ENCODE measurements around the gene MRPL10. TPM values are rescaled to one million over a fixed set of nuclear protein-coding genes. Genes with fewer than 3 reads are reported as not detected.
A peak's percentile ranks its signal among the peaks of the same experiment; 100 is the strongest.

Gene MRPL10
- total RNA-seq, 1 donor from 2014 or later, result 36.4 TPM

- Mint-ChIP-seq H3K36me3 (ENCODE audit: low read depth) (no peaks in the 10 kb centered on the region), H3K4me3 (no peak overlapping the region), H3K27ac (no peak overlapping the region), H3K4me1 (peaks cover 9% of the 10 kb centered on the region), H3K9me3 (no peaks in the 10 kb centered on the region), H3K27me3 (peaks cover 56% of the 10 kb centered on the region)
- DNase-seq (no peak), ATAC-seq (ENCODE audit: low read depth) (peak; percentile 65)
- CTCF ChIA-PET, result interaction anchor here (1.0 kb wide), 1 partner anchor 17 kb away, joined by 4 read pairs; no protein-coding TSS in a partner anchor
- POLR2A ChIA-PET, result interaction anchor here (0.6 to 0.9 kb wide), 2 partner anchors 23 to 242 kb away, joined by 4 to 5 read pairs; no protein-coding TSS in a partner anchor
- TF ChIP-seq CTCF (IDR thresholded peaks at IDR 0.05), result no peak
- intact Hi-C loops (cut with micrococcal nuclease), result no loop called here
These were observed 40.8 kb upstream of the MRPL10 start for GRCh38 chr17:47872019-47872650.

- ATAC-seq (ENCODE audit: low read depth) (no peak), DNase-seq (no peak)
- H3K27me3 Mint-ChIP-seq, result peaks cover 62% of the 10 kb centered on the region
- ChIA-PET POLR2A (interaction anchor here (0.9 kb wide), 1 partner anchor 24 kb away, joined by 4 read pairs; no protein-coding TSS in a partner anchor), CTCF (no interaction called here)
- intact Hi-C loops (cut with micrococcal nuclease), result no loop called here
- H3K9me3 Mint-ChIP-seq, result no peaks in the 10 kb centered on the region
- peaks cover 9% of the 10 kb centered on the region for H3K4me1 Mint-ChIP-seq
- H3K27ac Mint-ChIP-seq, result no peak overlapping the region
- no peaks in the 10 kb centered on the region for H3K36me3 Mint-ChIP-seq (ENCODE audit: low read depth)
- H3K4me3 Mint-ChIP-seq, result no peak overlapping the region
- no peak for TF ChIP-seq CTCF (IDR thresholded peaks at IDR 0.05)
These were observed 39.7 kb upstream of the MRPL10 start for GRCh38 chr17:47871048-47871447.

GRCh38 chr17:47870056-47870455, 38.7 kb upstream of the MRPL10 start:
- Mint-ChIP-seq H3K4me1 (peaks cover 9% of the 10 kb centered on the region), H3K9me3 (no peaks in the 10 kb centered on the region), H3K36me3 (ENCODE audit: low read depth) (no peaks in the 10 kb centered on the region), H3K27me3 (peaks cover 58% of the 10 kb centered on the region), H3K27ac (no peak overlapping the region), H3K4me3 (no peak overlapping the region)
- DNase-seq (no peak), ATAC-seq (ENCODE audit: low read depth) (no peak)
- intact Hi-C loops (cut with micrococcal nuclease), result no loop called here
- POLR2A ChIA-PET, result no interaction called here
- no peak for TF ChIP-seq CTCF (IDR thresholded peaks at IDR 0.05)
- CTCF ChIA-PET, result interaction anchor here (0.8 kb wide), 1 partner anchor 27 kb away, joined by 3 read pairs; no protein-coding TSS in a partner anchor

- no peak overlapping the region for H3K27ac Mint-ChIP-seq
- no peak for ATAC-seq (ENCODE audit: low read depth)
These were observed 37.8 kb upstream of the MRPL10 start for GRCh38 chr17:47869114-47869513.

More at GRCh38 chr17:47869114-47869513, 37.8 kb upstream of the MRPL10 start:
- POLR2A ChIA-PET, result no interaction called here
- Mint-ChIP-seq H3K9me3 (no peaks in the 10 kb centered on the region), H3K36me3 (ENCODE audit: low read depth) (no peaks in the 10 kb centered on the region), H3K4me1 (peaks cover 9% of the 10 kb centered on the region), H3K27me3 (peaks cover 54% of the 10 kb centered on the region), H3K4me3 (no peak overlapping the region)
- no peak for TF ChIP-seq CTCF (IDR thresholded peaks at IDR 0.05)
- CTCF ChIA-PET, result no interaction called here
- intact Hi-C loops (cut with micrococcal nuclease), result no loop called here
- DNase-seq, result no peak

Measured in activated B cell treated with CpG ODN at 0.5 μM for 24 hours (primary cell).